Measurements from ENCODE around the gene CLSTN1. TPM values are rescaled to one million over a fixed set of nuclear protein-coding genes. Genes with fewer than 3 reads are reported as not detected.

CLSTN1 gene
- total and polyA plus RNA-seq, 2 donors (not counting 1 experiment from before 2014, with no cell fraction given), result 34.9 to 81.4 TPM

- POLR2A ChIA-PET, result no interaction called here
- H3K27ac Mint-ChIP-seq, result no peak overlapping the region
- intact Hi-C loops (cut with micrococcal nuclease), result no loop called here
- no peak for TF ChIP-seq CTCF (IDR thresholded peaks at IDR 0.05)
- no peak for TF ChIP-seq EZH2 (IDR thresholded peaks at IDR 0.05; ENCODE audit: borderline replicate concordance, insufficient read depth, low read depth, low read length, poor library complexity, severe bottlenecking)
- no peaks in the 10 kb centered on the region for H3K27me3 Mint-ChIP-seq
- no peaks in the 10 kb centered on the region for H3K9me3 Mint-ChIP-seq (ENCODE audit: insufficient read depth)
- no peak for ATAC-seq (ENCODE audit: low read depth)
- Histone ChIP-seq H3K27ac (ENCODE audit: low read length in 2 of 2) (no peak overlapping the region), H3K79me2 (ENCODE audit: control insufficient read depth, insufficient read depth, low read length) (peaks cover 21% of the 10 kb centered on the region), H3K4me1 (ENCODE audit: control insufficient read depth in 2 of 2, insufficient read depth in 2 of 2, low read length in 2 of 2) (no peaks in the 10 kb centered on the region), H4K20me1 (ENCODE audit: control insufficient read depth, insufficient read depth, low read length, poor library complexity, severe bottlenecking) (no peaks in the 10 kb centered on the region), H3K4me2 (replicated peaks; ENCODE audit: low read depth, low read length, poor library complexity, severe bottlenecking) (no peak overlapping the region), H3K9me3 (ENCODE audit: control extremely low read depth in 1 of 3, control insufficient read depth in 2 of 3, insufficient read depth in 1 of 3, low read length in 2 of 3) (no peaks in the 10 kb centered on the region), H3K4me3 (ENCODE audit: control extremely low read depth in 1 of 5, extremely low read depth in 1 of 5, insufficient read depth in 1 of 5, low read depth in 2 of 5, low read length in 4 of 5) (no peak overlapping the region), H2AFZ (ENCODE audit: insufficient read depth, low read depth, low read length, poor library complexity, severe bottlenecking) (no peak overlapping the region), H3K27me3 (replicated peaks in 1 of 4; ENCODE audit: control extremely low read depth in 1 of 4, control insufficient read depth in 3 of 4, insufficient read depth in 4 of 4, low read length in 3 of 4) (no peaks in the 10 kb centered on the region), H3K9ac (ENCODE audit: low read length) (no peak overlapping the region), H3K36me3 (replicated peaks in 1 of 2; ENCODE audit: control extremely low read depth in 1 of 2, control insufficient read depth in 1 of 2, extremely low read depth in 1 of 2, insufficient read depth in 2 of 2, low read length in 1 of 2) (peaks cover 0 to 71% of the 10 kb centered on the region in 2 experiments)
- no peaks in the 10 kb centered on the region for H3K4me1 Mint-ChIP-seq
- no peak overlapping the region for H3K4me3 Mint-ChIP-seq
- WGBS (ENCODE audit: insufficient coverage), result 96% methylated on average over 26 of the region's 28 CpGs
- DNase-seq, result no peak
- CTCF ChIA-PET, result no interaction called here
These were observed 79.5 kb downstream of the CLSTN1 start for GRCh38 chr1:9744106-9744799.

- POLR2A ChIA-PET, result no interaction called here
- WGBS (ENCODE audit: insufficient coverage), result 97% methylated on average over 9 of the region's 10 CpGs
- no peak overlapping the region for H3K4me3 Mint-ChIP-seq
- H3K27me3 Mint-ChIP-seq, result no peaks in the 10 kb centered on the region
- Histone ChIP-seq H3K79me2 (ENCODE audit: control insufficient read depth, insufficient read depth, low read length) (peaks cover 11% of the 10 kb centered on the region), H3K4me2 (replicated peaks; ENCODE audit: low read depth, low read length, poor library complexity, severe bottlenecking) (no peak overlapping the region), H4K20me1 (ENCODE audit: control insufficient read depth, insufficient read depth, low read length, poor library complexity, severe bottlenecking) (peaks cover 12% of the 10 kb centered on the region), H3K4me1 (ENCODE audit: control insufficient read depth in 2 of 2, insufficient read depth in 2 of 2, low read length in 2 of 2) (peaks cover 9 to 12% of the 10 kb centered on the region in 2 donors), H3K9me3 (ENCODE audit: control extremely low read depth in 1 of 3, control insufficient read depth in 2 of 3, insufficient read depth in 1 of 3, low read length in 2 of 3) (no peaks in the 10 kb centered on the region), H2AFZ (ENCODE audit: insufficient read depth, low read depth, low read length, poor library complexity, severe bottlenecking) (no peak overlapping the region), H3K27ac (ENCODE audit: low read length in 2 of 2) (no peak overlapping the region), H3K4me3 (ENCODE audit: control extremely low read depth in 1 of 5, extremely low read depth in 1 of 5, insufficient read depth in 1 of 5, low read depth in 2 of 5, low read length in 4 of 5) (no peak overlapping the region), H3K27me3 (replicated peaks in 1 of 4; ENCODE audit: control extremely low read depth in 1 of 4, control insufficient read depth in 3 of 4, insufficient read depth in 4 of 4, low read length in 3 of 4) (no peaks in the 10 kb centered on the region), H3K9ac (ENCODE audit: low read length) (no peak overlapping the region), H3K36me3 (replicated peaks in 1 of 2; ENCODE audit: control extremely low read depth in 1 of 2, control insufficient read depth in 1 of 2, extremely low read depth in 1 of 2, insufficient read depth in 2 of 2, low read length in 1 of 2) (peaks cover 0 to 83% of the 10 kb centered on the region in 2 experiments)
- ATAC-seq (ENCODE audit: low read depth) (no peak), DNase-seq (no peak)
- H3K9me3 Mint-ChIP-seq (ENCODE audit: insufficient read depth), result no peaks in the 10 kb centered on the region
- intact Hi-C loops (cut with micrococcal nuclease), result no loop called here
- TF ChIP-seq EZH2 (IDR thresholded peaks at IDR 0.05; ENCODE audit: borderline replicate concordance, insufficient read depth, low read depth, low read length, poor library complexity, severe bottlenecking), result no peak
- TF ChIP-seq CTCF (IDR thresholded peaks at IDR 0.05), result no peak
- H3K4me1 Mint-ChIP-seq, result peaks cover 14% of the 10 kb centered on the region
- CTCF ChIA-PET, result interaction anchor here (1.0 to 2.2 kb wide), 2 partner anchors 12 to 110 kb away, joined by 4 to 7 read pairs; no protein-coding TSS in a partner anchor
- no peak overlapping the region for H3K27ac Mint-ChIP-seq
These were observed 86.1 kb downstream of the CLSTN1 start for GRCh38 chr1:9737671-9738070.

All from B cell (primary cell).